A673 (cell line): ENCODE data around the gene POLA1.

Source experiments
- EZH2 ChIP-seq: fragments of 200-600 bp; sonication (generic); IDR thresholded peaks from 2 replicates; pipeline ENCODE4 v1.6.1; 2017; ENCODE audit warnings: borderline replicate concordance, low read depth, mild to moderate bottlenecking, mixed read lengths, antibody characterized with exemption, low read length; ENCODE audit not compliant: poor library complexity, severe bottlenecking
- TF ChIP-seq, protein P1 (sequence below): fragments of 300-800, 200-600 bp; sonication (generic); conservative IDR thresholded peaks from 2 replicates; pipeline ENCODE4 v1.5.1; 2017; ENCODE audit warnings: low read depth, mild to moderate bottlenecking, antibody characterized with exemption, low read length, moderate library complexity, mixed read lengths

DNA sequence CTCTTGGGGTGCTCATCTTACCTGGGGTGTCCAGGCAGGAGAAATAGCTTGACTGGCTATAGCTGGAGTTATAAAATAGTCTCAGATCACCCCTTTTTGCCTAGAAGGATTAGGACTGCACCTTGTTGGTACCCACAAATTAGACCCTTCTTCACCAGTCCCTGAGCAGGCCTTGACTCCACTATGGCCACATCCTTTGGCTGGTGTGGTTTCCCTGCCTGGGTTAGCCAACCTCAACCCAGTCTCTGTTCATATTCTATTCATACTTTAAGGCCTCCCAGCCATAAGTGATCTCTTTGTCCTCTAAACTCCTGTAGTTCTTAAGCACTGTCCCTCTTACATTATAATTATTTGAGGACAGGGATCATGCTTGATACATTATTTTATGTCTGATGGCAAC is 252.7 kb downstream of the POLA1 start:
- TF ChIP-seq, protein P1, sequence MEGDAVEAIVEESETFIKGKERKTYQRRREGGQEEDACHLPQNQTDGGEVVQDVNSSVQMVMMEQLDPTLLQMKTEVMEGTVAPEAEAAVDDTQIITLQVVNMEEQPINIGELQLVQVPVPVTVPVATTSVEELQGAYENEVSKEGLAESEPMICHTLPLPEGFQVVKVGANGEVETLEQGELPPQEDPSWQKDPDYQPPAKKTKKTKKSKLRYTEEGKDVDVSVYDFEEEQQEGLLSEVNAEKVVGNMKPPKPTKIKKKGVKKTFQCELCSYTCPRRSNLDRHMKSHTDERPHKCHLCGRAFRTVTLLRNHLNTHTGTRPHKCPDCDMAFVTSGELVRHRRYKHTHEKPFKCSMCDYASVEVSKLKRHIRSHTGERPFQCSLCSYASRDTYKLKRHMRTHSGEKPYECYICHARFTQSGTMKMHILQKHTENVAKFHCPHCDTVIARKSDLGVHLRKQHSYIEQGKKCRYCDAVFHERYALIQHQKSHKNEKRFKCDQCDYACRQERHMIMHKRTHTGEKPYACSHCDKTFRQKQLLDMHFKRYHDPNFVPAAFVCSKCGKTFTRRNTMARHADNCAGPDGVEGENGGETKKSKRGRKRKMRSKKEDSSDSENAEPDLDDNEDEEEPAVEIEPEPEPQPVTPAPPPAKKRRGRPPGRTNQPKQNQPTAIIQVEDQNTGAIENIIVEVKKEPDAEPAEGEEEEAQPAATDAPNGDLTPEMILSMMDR, result no peak
- no peak for TF ChIP-seq EZH2
